Measurements from ENCODE around the gene XPO6. TPM values are rescaled to one million over a fixed set of nuclear protein-coding genes. Genes with fewer than 3 reads are reported as not detected.

XPO6 gene
- total RNA-seq, 2 donors from 2014 or later, result 89.5 to 94.4 TPM

DNA sequence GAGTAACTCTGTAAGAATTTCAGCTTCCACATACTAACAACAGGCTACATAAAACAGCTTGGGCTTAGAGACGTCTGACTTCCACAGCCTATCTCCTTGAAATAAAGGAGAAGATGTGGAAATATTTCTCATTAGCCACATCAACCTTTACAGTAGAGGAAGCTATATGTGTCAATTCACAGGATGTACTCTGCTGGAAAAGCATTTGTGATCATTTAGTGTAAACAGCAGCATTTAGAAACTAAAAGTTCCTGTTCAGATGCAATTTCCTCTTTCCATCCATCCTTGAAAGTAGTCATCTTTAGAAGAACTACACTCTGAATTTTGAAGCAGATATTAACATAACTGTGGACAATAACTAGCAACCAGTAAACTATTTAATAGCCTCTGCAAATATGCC, 46.2 kb downstream of the XPO6 start:
- TF ChIP-seq, protein P1, sequence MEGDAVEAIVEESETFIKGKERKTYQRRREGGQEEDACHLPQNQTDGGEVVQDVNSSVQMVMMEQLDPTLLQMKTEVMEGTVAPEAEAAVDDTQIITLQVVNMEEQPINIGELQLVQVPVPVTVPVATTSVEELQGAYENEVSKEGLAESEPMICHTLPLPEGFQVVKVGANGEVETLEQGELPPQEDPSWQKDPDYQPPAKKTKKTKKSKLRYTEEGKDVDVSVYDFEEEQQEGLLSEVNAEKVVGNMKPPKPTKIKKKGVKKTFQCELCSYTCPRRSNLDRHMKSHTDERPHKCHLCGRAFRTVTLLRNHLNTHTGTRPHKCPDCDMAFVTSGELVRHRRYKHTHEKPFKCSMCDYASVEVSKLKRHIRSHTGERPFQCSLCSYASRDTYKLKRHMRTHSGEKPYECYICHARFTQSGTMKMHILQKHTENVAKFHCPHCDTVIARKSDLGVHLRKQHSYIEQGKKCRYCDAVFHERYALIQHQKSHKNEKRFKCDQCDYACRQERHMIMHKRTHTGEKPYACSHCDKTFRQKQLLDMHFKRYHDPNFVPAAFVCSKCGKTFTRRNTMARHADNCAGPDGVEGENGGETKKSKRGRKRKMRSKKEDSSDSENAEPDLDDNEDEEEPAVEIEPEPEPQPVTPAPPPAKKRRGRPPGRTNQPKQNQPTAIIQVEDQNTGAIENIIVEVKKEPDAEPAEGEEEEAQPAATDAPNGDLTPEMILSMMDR (IDR thresholded peaks at IDR 0.05), result no peak
- H3K9me3 ChIP-seq, result no peaks in the 10 kb centered on the region
- no peaks in the 10 kb centered on the region for H3K27me3 ChIP-seq (replicated peaks; ENCODE audit: insufficient read depth)
- no peak for DNase-seq (ENCODE audit: low spot score)
- H3K4me1 ChIP-seq (ENCODE audit: control insufficient read depth in 1 of 2, low read depth in 2 of 2), result peaks cover 17 to 23% of the 10 kb centered on the region in 2 donors
- peaks cover 34% of the 10 kb centered on the region for H3K36me3 ChIP-seq
- no peak overlapping the region for H3K4me3 ChIP-seq
- no peak overlapping the region for H3K27ac ChIP-seq
- ATAC-seq (ENCODE audit: insufficient number of reproducible peaks, low FRiP score, low read depth), result no peak

DNA sequence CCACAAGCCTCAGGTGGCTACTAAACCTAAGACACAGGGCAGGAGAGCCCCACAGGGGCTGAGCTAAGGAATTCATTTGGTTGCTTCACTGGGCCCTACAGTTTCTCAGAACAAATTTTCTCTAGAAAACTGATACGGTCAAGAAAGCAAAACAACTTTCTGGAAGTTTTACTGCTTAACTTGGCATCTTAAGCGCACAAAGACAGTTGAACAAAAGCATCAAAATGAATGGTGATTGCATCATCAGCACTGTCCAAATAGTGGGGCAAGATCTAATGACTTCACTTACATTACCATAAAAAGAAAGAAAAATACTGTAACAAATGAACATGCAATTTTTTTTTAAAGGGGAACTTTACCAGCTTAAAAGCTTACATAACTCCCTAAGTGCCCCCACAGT, 47.6 kb downstream of the XPO6 start:
- H3K36me3 ChIP-seq, result peaks cover 25% of the 10 kb centered on the region
- peak overlapping the region in 1 of 2 donors; percentile 11 for H3K27ac ChIP-seq
- H3K9me3 ChIP-seq, result no peaks in the 10 kb centered on the region
- ATAC-seq (ENCODE audit: insufficient number of reproducible peaks, low FRiP score, low read depth) (no peak), DNase-seq (ENCODE audit: low spot score) (no peak)
- peaks cover 17 to 23% of the 10 kb centered on the region in 2 donors for H3K4me1 ChIP-seq (ENCODE audit: control insufficient read depth in 1 of 2, low read depth in 2 of 2)
- no peak overlapping the region for H3K4me3 ChIP-seq
- TF ChIP-seq, protein P1 (IDR thresholded peaks at IDR 0.05), result no peak
- H3K27me3 ChIP-seq (replicated peaks; ENCODE audit: insufficient read depth), result no peaks in the 10 kb centered on the region

DNA sequence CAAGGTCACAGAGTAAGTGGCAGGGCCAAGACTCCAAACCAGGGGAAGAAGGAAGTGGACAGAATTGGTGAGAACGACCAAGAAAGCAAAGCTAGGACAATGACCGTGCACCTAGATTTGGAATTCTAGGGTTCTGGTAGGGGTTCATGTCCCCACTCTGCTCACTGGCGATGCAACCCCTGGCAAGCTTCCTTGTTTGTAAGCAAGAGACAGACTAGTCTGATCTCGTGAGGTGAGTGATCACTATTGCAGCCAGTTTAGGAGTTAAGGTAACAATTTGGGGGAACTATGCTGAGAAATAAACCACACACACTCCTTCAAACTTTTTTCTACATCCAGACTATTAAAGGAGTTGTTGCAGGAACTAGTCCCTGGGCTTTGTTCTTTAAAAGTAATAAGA, 48.1 kb downstream of the XPO6 start:
- no peaks in the 10 kb centered on the region for H3K27me3 ChIP-seq (replicated peaks; ENCODE audit: insufficient read depth)
- no peak overlapping the region for H3K4me3 ChIP-seq
- peaks cover 21% of the 10 kb centered on the region for H3K36me3 ChIP-seq
- ATAC-seq (ENCODE audit: insufficient number of reproducible peaks, low FRiP score, low read depth), result no peak
- H3K9me3 ChIP-seq, result no peaks in the 10 kb centered on the region
- no peak for DNase-seq (ENCODE audit: low spot score)
- H3K27ac ChIP-seq, result no peak overlapping the region
- TF ChIP-seq, protein P1 (IDR thresholded peaks at IDR 0.05), result no peak
- peaks cover 17 to 23% of the 10 kb centered on the region in 2 donors for H3K4me1 ChIP-seq (ENCODE audit: control insufficient read depth in 1 of 2, low read depth in 2 of 2)

DNA sequence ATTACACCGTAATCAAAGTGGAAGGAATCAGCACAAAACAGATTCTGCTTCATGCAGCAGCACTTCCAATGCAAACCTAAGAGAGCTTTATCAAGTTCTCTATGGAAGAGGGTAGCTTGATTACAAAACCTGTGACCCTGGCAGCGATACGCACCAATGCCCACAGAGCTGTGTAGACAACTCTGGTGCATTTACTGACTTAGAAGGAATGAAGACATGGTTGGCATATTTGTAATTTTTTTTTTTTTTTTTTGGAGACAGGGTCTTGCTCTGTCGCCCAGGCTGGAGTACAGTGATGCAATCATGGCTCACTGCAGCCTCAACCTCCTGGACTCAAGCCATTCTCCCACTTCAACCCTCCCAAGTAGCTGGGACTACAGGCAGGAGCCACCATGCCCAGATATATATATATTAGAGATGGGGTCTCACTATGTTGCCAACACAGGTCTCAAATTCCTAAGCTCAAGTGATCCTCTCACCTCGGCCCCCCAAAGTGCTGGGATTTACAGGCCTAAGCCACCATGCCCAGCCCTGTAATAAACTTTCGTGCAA, 49.4 kb downstream of the XPO6 start:
- TF ChIP-seq, protein P1 (IDR thresholded peaks at IDR 0.05), result no peak
- Histone ChIP-seq H3K27ac (no peak overlapping the region), H3K9me3 (no peaks in the 10 kb centered on the region), H3K4me3 (no peak overlapping the region), H3K36me3 (peaks cover 16% of the 10 kb centered on the region), H3K4me1 (ENCODE audit: control insufficient read depth in 1 of 2, low read depth in 2 of 2) (peaks cover 17 to 26% of the 10 kb centered on the region in 2 donors), H3K27me3 (replicated peaks; ENCODE audit: insufficient read depth) (no peaks in the 10 kb centered on the region)
- no peak for ATAC-seq (ENCODE audit: insufficient number of reproducible peaks, low FRiP score, low read depth)
- DNase-seq (ENCODE audit: low spot score), result no peak

DNA sequence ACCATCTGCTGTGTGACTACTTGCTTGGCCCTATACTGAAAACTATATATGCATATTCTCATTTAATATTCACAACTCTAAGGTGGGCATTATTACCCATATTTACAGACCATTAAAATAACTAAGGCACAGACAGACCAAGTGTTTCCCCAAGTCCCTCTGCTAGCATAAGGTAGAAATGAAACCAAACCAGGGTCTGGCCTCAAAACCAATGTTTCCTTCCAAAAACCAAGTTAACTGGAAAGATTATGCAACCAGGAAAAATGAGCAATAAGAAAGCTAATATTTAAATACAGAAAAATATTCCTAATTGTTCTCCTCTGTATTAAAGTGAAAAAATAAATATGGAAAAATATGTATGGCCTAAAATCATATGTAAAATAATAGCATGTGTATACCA, 50.1 kb downstream of the XPO6 start:
- TF ChIP-seq, protein P1 (IDR thresholded peaks at IDR 0.05), result no peak
- H3K27ac ChIP-seq, result no peak overlapping the region
- no peaks in the 10 kb centered on the region for H3K9me3 ChIP-seq
- H3K4me3 ChIP-seq, result no peak overlapping the region
- ATAC-seq (ENCODE audit: insufficient number of reproducible peaks, low FRiP score, low read depth) (no peak), DNase-seq (ENCODE audit: low spot score) (no peak)
- no peaks in the 10 kb centered on the region for H3K27me3 ChIP-seq (replicated peaks; ENCODE audit: insufficient read depth)
- H3K4me1 ChIP-seq (ENCODE audit: control insufficient read depth in 1 of 2, low read depth in 2 of 2), result peaks cover 17 to 26% of the 10 kb centered on the region in 2 donors
- peaks cover 10% of the 10 kb centered on the region for H3K36me3 ChIP-seq

Data from thoracic aorta (tissue), 2 donors.